ENCODE data around the gene HS6ST1.
A peak's percentile ranks its signal among the peaks of the same experiment; 100 is the strongest.

The HS6ST1 gene

GRCh38 chr2:128329607-128330006 is 10.9 kb upstream of the HS6ST1 start:
- no peaks in the 10 kb centered on the region for H3K79me2 ChIP-seq (ENCODE audit: insufficient read depth, low read length)
- no peak overlapping the region for H2AFZ ChIP-seq (ENCODE audit: low read depth, low read length)
- H3K9me3 ChIP-seq (ENCODE audit: insufficient read depth, low read length, severe bottlenecking): peaks cover 16% of the 10 kb centered on the region
- H3K36me3 ChIP-seq (ENCODE audit: insufficient read depth, low read length): no peaks in the 10 kb centered on the region
- H3K27ac ChIP-seq (ENCODE audit: low read length): no peak overlapping the region
- ATAC-seq (ENCODE audit: insufficient read depth, low read depth) (no peak), DNase-seq (no peak)
- no peaks in the 10 kb centered on the region for H4K20me1 ChIP-seq (ENCODE audit: insufficient read depth, low read length)
- H3K4me3 ChIP-seq (ENCODE audit: low read depth in 1 of 2, low read length in 2 of 2): no peak overlapping the region
- H3K4me1 ChIP-seq (ENCODE audit: insufficient read depth, low read length): no peaks in the 10 kb centered on the region
- H3K9ac ChIP-seq (ENCODE audit: low read depth, low read length): no peak overlapping the region
- no peak overlapping the region for H3K4me2 ChIP-seq (ENCODE audit: insufficient read depth, low read length)
- no peak for TF ChIP-seq CTCF (IDR thresholded peaks at IDR 0.05; ENCODE audit: borderline replicate concordance, extremely low read depth, low read length, poor library complexity, severe bottlenecking)
- no peak for TF ChIP-seq EZH2 (IDR thresholded peaks at IDR 0.05; ENCODE audit: borderline replicate concordance, low read depth, low read length, severe bottlenecking)
- H3K27me3 ChIP-seq (ENCODE audit: insufficient read depth, low read length, poor library complexity): no peaks in the 10 kb centered on the region

- no peak overlapping the region for H3K9ac ChIP-seq (ENCODE audit: low read depth, low read length)
- H3K4me2 ChIP-seq (ENCODE audit: insufficient read depth, low read length): no peak overlapping the region
- H3K4me1 ChIP-seq (ENCODE audit: insufficient read depth, low read length): peaks cover 18% of the 10 kb centered on the region
- no peaks in the 10 kb centered on the region for H3K27me3 ChIP-seq (ENCODE audit: insufficient read depth, low read length, poor library complexity)
- no peaks in the 10 kb centered on the region for H3K36me3 ChIP-seq (ENCODE audit: insufficient read depth, low read length)
- no peak for TF ChIP-seq EZH2 (IDR thresholded peaks at IDR 0.05; ENCODE audit: borderline replicate concordance, low read depth, low read length, severe bottlenecking)
- no peak for TF ChIP-seq CTCF (IDR thresholded peaks at IDR 0.05; ENCODE audit: borderline replicate concordance, extremely low read depth, low read length, poor library complexity, severe bottlenecking)
- H3K9me3 ChIP-seq (ENCODE audit: insufficient read depth, low read length, severe bottlenecking): peaks cover 10% of the 10 kb centered on the region
- no peak overlapping the region for H3K4me3 ChIP-seq (ENCODE audit: low read depth in 1 of 2, low read length in 2 of 2)
- H3K79me2 ChIP-seq (ENCODE audit: insufficient read depth, low read length): no peaks in the 10 kb centered on the region
- DNase-seq (no peak), ATAC-seq (ENCODE audit: insufficient read depth, low read depth) (no peak)
- no peak overlapping the region for H3K27ac ChIP-seq (ENCODE audit: low read length)
- H4K20me1 ChIP-seq (ENCODE audit: insufficient read depth, low read length): no peaks in the 10 kb centered on the region
- no peak overlapping the region for H2AFZ ChIP-seq (ENCODE audit: low read depth, low read length)
Observed at GRCh38 chr2:128327180-128327964, 8.7 kb upstream of the HS6ST1 start.

DNA sequence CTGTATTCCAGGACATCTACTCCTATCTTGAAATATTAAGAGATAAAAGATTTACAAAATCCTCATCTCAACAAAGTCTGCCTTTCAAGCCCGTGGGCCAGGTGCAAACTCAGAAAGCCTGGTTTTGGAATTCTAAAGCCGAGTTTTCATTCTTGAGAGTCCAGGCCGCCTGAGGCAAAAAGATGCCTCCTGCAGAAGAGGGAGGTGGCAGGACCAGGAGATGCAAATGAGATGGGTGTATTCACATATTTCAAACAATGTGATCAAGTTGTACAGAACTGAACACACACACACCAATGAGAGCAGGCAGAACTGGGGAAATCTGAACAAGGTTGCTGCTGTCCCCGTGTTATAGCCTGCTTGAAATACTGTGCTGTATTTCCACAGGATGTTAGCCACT is 7.7 kb upstream of the HS6ST1 start:
- TF ChIP-seq CTCF (IDR thresholded peaks at IDR 0.05; ENCODE audit: borderline replicate concordance, extremely low read depth, low read length, poor library complexity, severe bottlenecking): no peak
- TF ChIP-seq EZH2 (IDR thresholded peaks at IDR 0.05; ENCODE audit: borderline replicate concordance, low read depth, low read length, severe bottlenecking): no peak
- no peaks in the 10 kb centered on the region for H3K79me2 ChIP-seq (ENCODE audit: insufficient read depth, low read length)
- H3K4me1 ChIP-seq (ENCODE audit: insufficient read depth, low read length): peaks cover 27% of the 10 kb centered on the region
- peak; percentile 3 for DNase-seq
- no peak overlapping the region for H2AFZ ChIP-seq (ENCODE audit: low read depth, low read length)
- no peaks in the 10 kb centered on the region for H3K27me3 ChIP-seq (ENCODE audit: insufficient read depth, low read length, poor library complexity)
- no peak overlapping the region for H3K4me2 ChIP-seq (ENCODE audit: insufficient read depth, low read length)
- no peaks in the 10 kb centered on the region for H3K9me3 ChIP-seq (ENCODE audit: insufficient read depth, low read length, severe bottlenecking)
- no peak overlapping the region for H3K9ac ChIP-seq (ENCODE audit: low read depth, low read length)
- no peak for ATAC-seq (ENCODE audit: insufficient read depth, low read depth)
- no peaks in the 10 kb centered on the region for H3K36me3 ChIP-seq (ENCODE audit: insufficient read depth, low read length)
- no peaks in the 10 kb centered on the region for H4K20me1 ChIP-seq (ENCODE audit: insufficient read depth, low read length)
- H3K27ac ChIP-seq (ENCODE audit: low read length): no peak overlapping the region
- no peak overlapping the region for H3K4me3 ChIP-seq (ENCODE audit: low read depth in 1 of 2, low read length in 2 of 2)
